Brain pericyte (primary cell): ENCODE data around the gene WRNIP1.

Source experiments
- DNase-seq: peaks from one replicate; pipeline ENCODE4 v3.0.0-alpha.2; 2012; ENCODE audit warnings: low read depth, low spot score

The WRNIP1 gene

DNA sequence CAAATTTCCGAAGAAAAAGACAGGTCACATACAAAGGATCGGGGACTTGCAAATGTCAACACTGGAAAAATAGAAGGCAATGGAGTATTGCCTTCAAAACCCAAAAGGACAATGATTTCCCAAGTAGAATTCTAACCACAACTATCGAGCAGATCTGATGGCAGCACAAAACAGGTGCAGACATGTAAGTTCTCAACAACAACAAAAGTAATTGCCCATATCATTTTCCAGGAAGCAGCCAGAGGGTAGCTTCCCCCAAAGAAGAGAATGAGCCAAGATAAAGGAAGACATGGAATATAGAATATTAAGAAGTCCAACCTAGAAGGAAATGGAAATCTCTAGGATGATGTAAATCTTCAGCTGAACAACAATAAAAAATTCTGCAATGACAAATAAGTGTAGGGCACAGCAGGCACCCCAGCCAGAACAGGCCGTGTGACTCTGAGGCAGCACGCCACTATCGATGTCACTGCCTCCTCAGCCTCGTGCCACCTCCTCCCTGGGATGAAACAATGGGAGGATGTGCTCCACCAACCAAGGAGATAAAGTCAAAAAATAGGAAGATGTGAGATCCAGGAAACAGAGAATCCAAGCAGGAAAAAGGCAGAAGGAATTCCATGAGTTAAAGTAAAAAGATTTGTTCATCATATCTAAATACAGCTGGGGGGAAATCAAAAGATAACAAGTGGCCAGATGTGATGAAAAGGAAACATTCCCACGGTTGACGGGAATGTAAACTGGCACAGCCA, 42.3 kb downstream of the WRNIP1 start:
- no peak for DNase-seq

DNA sequence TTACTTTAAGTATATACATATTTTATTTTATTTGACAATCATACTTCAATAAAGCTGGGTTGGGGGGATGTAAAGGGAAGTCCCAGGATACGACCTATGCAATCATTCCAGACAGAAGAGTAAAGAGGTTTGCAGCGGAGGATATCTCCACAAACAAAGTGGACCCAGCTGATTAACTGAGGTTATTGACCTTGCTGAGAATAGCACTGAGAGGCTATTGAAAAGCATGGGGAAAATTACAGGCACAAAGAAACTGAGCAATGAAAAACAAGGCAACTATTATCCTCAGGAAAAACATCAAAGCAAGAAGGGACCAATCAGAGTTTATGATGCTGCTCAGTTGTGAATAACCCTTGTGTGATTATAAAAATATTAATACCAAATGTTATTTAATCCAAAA, 43.8 kb downstream of the WRNIP1 start:
- DNase-seq, result no peak

DNA sequence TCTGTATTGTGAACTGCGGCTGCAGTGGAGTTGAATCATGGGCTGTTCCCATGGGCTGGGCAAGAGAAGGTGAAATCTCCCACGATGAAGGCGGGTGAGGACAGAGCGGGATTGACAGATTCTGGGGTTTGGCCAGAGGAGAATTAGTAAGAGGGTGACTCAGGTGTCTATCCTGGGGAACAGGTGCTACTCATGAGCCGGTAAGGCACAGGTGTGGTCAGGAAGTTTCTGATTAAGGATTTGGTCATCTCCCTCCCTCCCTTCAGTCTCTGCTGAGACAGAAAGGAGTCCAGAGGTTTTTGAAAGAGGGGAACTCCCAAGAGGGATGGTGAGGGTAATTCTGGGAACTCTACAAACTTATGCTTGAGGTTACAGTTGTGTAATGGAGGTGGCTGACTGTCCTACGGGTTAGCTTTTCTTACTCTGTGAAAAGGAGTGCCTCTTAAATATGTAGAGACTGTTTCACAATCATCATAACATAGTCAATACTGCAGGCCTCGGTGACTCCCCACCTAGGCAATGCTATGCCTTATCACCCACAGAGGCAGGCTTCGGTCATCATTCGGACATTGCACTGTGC, 45.0 kb downstream of the WRNIP1 start:
- no peak for DNase-seq

DNA sequence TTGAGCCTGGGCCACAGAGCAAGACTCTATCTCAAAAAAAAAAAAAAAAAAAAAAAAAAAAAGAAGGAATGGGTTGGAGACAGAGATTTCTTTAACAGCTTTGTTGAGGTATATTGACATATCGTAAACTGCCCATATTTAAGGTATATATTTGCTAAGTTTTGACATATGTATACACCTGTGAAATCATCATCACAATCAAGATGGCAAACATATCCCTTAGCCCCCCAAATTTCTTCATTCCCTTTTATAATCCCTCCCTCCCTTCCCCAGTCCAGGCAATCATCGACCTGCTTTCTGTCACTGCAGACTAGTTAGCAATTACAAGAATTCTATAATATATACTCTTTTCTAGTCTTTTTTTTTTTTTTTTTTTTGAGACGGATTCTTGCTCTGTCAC, 47.5 kb downstream of the WRNIP1 start:
- DNase-seq, result no peak

DNA sequence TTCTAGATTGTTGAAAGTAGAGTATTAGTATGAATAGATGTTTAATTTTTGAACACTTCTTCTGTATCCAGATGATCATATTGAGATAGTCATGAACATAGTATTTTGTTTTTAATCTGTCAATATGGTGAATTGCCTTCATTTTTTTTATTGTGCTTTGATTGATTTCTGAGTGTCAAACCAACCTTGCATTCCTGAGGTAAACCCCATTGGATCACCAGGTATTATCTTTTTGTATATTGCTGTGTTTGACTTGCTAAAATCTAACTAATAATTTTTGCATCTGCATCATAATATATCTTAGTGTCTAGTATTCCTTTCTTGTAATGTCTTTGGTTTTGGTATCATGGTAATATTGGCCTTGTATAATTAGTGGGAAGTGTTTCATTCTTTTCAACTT, 51.0 kb downstream of the WRNIP1 start:
- DNase-seq, result no peak

DNA sequence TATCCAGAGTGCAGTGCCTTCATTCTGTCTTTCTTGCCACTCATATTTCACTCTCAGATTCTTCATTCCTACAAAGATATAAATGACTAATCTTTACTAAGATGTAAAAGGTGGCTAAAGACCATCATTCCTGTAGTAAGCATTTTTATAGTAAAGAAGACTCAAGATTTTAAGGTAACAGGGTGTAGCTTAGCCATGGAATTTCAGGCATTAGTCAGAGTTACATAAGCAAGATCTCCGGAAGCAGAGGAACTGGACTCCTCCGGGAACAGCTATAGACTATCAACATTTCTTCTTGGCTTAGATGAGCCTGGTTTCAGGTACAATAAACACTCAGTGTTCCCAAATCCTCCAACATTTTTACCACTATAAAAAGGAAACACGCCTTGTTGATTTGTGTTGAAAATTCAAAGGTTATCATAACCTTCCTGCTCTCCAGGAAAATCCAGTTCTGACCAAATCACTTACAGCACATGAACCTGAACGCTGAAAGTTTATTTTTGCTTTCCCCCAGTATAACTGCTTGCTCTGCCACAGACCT, 52.8 kb downstream of the WRNIP1 start:
- DNase-seq, result no peak

DNA sequence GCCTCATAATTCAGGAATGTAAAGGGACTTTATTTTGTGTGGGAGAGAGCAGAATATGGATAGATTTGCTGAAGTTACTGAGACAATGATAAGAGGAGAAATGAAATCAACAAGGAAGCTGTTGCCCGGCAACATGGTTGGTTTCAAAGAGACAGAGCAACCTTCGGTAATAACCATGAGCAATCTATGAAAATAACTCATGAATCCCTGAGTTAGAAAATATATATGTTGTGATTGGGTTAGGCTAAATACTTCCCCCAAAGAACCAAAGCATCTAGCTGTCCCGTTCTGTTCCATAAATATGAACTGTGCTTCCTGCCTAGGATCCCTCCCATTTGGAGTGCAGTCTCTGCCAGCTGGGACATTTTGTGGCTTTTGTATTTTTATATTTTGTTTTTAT, 53.4 kb downstream of the WRNIP1 start:
- DNase-seq, result no peak

DNA sequence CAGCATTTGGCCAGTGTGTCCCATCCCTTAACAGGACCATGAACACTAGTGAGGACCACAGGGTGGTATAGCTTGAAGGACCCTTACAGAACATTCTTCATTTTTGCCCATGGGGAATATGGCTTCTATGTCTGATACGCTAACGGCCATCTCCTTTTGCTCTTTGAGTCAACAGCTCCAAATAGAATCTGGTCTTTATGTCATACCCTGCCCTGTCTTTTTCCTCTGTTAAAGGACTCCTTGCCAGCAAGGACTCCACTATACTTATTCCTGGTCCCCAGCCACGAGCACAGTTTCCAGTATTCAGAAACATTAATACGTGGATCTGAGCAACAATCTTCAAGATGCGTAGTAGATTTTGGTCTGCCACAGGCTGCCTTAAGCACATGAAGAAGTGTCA, 53.9 kb downstream of the WRNIP1 start:
- no peak for DNase-seq

DNA sequence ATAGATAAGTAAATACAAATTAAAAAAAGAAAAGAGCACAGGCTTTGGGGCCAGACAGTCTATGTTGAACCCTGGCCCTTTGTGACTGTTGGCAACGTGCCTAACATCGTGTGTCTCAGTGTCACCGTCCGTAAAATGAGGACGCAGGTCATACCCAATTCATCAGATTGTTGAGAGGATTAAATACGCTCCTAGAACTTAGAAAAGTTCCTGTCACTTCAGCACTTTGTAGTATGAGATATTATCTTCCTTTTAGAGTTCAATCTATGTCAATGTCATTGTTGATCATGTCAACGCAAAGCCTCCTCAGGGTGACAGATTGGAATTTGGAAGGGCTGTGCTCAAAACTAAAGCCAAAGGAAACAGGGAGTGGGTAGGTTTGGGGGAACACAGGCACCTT, 54.8 kb downstream of the WRNIP1 start:
- no peak for DNase-seq

DNA sequence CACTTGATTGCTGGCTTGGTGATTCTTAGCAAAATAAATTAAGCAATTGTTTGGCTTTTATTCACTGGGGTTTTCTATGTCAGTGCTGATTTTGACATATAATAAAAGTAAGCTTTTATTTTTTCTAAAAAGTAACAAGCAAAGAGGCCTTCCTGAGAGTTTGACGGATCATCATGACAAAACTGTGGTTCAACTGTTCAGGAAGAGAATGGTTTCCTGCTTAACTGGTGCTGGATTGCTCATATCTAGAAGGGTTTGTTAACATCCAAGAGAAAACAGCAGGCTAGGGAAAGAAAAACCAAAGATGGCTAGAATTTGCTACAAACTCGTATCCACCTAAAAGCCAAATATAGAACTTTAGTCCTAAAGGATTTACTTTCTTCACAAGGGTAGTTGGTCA, 55.2 kb downstream of the WRNIP1 start:
- DNase-seq, result no peak

DNA sequence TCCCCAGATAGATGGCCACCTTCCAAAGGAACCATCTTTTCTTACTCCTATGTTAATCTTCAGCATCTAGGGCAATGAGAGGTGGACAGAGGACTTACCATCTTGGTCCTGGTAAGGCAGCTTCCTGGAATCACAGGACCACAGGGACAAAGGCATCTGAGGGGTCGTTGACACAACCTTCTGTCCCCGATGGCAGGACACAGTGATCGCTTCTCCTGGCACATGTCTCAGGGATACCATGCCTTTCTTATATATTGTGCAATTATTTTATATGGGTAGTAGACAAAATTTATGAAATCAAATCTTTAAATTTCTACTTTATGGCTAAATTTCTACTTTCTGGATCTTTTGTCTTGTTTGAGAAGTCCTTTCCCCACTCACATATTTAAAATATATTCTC, 56.4 kb downstream of the WRNIP1 start:
- no peak for DNase-seq

DNA sequence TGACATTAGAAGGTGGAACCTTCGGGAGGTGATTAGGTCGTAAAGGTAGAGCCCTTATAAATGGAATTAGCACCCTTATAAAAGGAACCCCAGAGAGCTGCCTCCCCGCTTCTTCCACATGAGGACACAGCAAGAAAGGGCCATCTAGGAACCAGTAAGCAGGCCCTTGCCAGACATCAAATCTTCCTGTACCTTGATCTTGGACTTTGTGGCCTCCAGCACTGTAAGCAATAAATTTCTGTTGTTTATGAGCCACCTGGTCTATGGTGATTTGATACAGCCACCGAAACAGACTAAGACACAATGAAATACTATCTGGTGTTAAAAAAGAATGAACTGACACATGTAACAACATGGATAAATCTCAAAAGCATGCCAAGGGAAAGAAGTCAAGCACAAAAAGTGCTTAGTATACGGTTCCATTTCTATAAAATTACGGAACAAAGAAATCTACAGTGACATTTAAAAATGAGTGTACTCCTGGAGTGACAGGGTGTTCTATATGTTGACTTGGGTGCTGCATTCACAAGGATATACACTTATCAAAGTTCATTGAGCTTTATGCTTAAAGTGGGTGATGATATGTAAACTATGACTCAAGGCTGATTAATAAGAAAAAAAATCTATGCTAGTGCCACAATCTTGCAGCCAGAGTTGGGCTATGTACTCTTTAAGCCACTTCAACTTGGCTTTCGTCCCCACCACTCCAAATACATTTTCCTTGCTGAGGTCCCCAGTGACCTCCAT, 58.1 kb downstream of the WRNIP1 start:
- DNase-seq, result no peak

DNA sequence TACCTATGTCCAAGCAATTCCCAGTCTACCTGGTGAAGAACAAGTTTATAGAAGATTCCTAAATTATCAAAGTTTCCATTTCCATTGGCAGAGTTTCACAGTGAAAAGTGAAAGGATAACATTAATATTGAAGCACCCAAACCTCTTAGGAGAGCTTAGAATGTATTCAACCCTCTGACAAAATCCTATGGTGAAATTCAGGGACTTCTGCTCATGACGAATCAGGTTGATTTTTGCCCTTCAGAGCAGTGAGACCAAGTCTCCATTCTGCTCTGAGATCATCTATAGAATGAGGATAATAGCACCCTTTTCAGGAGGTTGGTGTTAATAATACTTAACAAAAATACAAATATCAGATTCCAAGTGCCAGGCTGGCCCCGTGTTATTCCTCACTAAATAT, 60.9 kb downstream of the WRNIP1 start:
- no peak for DNase-seq

DNA sequence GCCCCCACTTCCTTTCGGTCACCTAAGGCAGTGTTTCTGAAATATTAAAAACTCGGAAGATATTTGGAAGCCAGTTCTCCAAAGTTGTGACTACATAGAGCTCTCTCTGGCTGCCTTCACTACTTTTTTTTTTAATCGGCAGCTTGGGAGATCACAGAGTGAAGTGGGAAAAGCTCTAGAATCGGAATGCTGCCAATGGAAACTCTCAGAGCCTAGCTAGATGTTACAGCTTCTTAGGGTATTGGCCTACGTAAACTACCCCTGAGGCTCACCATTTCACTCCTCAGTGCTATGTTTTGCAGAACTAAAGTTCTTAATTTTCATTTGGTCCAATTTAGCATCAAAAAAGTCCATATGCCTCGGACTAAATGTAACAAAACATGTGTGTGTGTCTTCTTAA, 61.9 kb downstream of the WRNIP1 start:
- DNase-seq, result no peak

DNA sequence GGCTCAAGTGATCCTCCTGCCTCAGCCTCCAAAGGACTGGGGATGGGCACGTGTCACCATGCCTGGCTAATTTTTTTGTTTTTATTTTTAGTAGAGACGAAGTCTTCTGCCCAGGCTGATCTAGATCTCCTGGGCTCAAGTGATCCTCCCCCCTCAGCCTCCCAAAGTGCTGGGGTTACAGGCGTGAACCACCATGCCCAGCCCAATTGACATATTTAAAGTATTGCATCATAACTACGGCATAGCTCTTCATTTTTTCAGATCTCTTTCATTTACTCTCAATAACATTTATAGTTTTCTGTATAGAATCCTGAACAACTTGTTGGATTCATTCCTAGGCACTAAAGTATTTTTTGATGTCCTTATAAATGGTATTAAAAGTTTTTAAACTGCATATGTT, 63.4 kb downstream of the WRNIP1 start:
- DNase-seq, result no peak

DNA sequence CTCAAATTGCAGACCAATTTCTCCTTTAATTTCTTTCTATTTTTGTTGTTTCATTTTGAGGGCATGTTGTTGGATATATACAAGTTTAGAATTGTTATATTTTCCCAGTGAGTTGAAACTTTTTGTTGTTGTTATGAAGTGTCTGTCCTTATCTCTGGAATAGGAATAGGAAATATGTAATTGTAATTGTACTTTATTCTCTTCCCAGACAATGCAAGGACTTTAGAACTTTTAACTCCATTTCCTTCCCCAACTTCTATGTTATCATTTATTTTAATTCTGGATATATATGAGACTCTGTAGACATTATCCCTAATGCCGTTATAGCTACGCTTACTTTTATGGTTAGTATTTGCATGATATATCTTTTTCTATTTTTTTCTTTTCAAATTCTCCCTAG, 64.1 kb downstream of the WRNIP1 start:
- no peak for DNase-seq

DNA sequence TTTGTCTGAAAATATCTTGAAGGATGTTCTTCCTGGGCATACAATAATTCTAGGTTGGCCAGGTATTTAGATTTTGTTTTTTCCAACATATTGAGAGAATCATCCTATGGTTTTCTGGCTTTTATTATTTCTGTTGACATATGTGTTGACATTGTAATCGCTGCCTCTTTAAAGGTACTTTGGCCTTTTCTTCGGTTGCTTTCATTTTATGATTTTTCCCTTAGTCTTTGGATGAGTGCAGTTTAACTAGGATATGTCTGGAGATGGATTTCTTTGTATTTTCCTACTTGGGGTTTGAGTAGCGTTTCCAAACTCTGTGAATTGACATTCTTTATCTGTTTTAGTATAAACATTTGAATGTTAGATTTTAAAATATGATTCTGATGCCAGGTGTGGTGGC, 65.0 kb downstream of the WRNIP1 start:
- DNase-seq, result no peak

DNA sequence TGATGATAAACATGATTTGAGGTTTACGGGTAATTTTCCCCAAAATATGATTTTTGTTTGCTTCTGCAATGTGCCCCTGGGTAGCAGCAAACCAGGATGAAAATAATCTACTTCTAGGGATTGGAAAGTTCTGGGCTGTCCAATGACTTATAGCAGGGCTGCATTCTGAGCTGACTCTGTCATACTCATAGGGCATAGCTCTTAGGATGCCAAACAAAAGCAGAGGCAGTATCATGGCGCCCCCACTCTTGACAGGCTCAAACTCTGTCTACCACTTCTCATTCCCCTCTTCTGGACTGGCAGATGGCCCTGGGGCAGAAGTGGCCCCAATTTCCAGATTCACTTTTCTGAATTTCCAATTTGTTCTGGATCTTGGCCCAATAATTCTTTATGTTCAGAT, 66.2 kb downstream of the WRNIP1 start:
- no peak for DNase-seq

DNA sequence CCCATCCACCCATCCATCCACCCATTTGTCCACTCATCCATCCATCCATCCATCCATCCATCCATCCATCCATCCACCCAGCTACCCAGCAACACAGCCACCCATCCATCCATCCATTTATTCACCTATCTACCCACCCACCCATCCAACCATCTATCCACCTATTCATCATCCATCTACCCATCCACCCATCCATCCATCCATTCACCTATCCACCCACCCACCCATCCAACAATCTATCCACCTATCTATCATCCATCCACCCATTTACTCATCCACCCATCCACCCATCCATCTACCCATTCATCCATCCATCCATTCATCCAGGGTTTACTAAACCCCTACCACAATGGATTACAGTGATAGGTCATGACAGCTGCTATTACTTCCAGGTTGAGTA, 69.1 kb downstream of the WRNIP1 start:
- no peak for DNase-seq
